Activated naive CD4-positive, alpha-beta T cell treated with anti-CD3 and anti-CD28 coated beads, Interleukin-2, amount 50 U/mL, for 72 hours (primary cell): ENCODE measurements around the gene TRABD. TPM values are rescaled to one million over a fixed set of nuclear protein-coding genes. Genes with fewer than 3 reads are reported as not detected.

Source experiments
- ATAC-seq, 2 donors: fragments of 150-1000 bp; cut with Tn5 transposase; 2 replicates each; pipeline ENCODE4 v1.10.0; 2021; ENCODE audit warnings: mild to moderate bottlenecking in 2 of 2, moderate library complexity in 2 of 2
- DNase-seq, 2 donors: peaks; one replicate each; pipeline ENCODE4 v3.0.0; 2021 to 2022; ENCODE audit warnings: low spot score in 2 of 2
- H3K27ac Mint-ChIP-seq, 2 donors: one replicate each; pipeline ENCODE4 v1.8.0; 2022; ENCODE audit warnings: mild to moderate bottlenecking in 2 of 2, mixed read lengths in 2 of 2
- H3K36me3 Mint-ChIP-seq, 2 donors: one replicate each; pipeline ENCODE4 v1.8.0; 2022; ENCODE audit warnings: mixed read lengths in 2 of 2
- H3K9me3 Mint-ChIP-seq, 2 donors: one replicate each; pipeline ENCODE4 v1.8.0; 2022; ENCODE audit warnings: mixed read lengths in 2 of 2
- total RNA-seq, 2 donors: library from RNA; stranded (reverse); gene quantifications; one replicate each; pipeline ENCODE4 v1.2.3, GENCODE V29; 2022

Gene TRABD
- total RNA-seq, 2 donors from 2014 or later, result 84.4 to 98.2 TPM

GRCh38 chr22:50169774-50170341 is 15.9 kb upstream of the TRABD start:
- DNase-seq (peak; percentile 55 to 83), ATAC-seq (peak; percentile 82 to 85)
- Mint-ChIP-seq H3K36me3 (no peaks in the 10 kb centered on the region), H3K27ac (no peak overlapping the region), H3K9me3 (no peaks in the 10 kb centered on the region)

- DNase-seq, result peak in 1 of 2 donors; percentile 58
- no peaks in the 10 kb centered on the region for H3K36me3 Mint-ChIP-seq
- peak within 1 kb of the TSS; percentile 14 to 44 for H3K27ac Mint-ChIP-seq
- peak in 1 of 2 donors; percentile 23 for ATAC-seq
- H3K9me3 Mint-ChIP-seq, result no peaks in the 10 kb centered on the region
Observed at GRCh38 chr22:50170453-50171318, 15.0 kb upstream of the TRABD start, which contains the start of gene PANX2. TSS of gene PANX2 (plus strand) at chr22:50170731. CDS start at chr22:50170731, 0 bp downstream.

- H3K27ac Mint-ChIP-seq, result peak overlapping the region; percentile 14 to 44
- DNase-seq, result peak in 1 of 2 donors; percentile 57
- no peaks in the 10 kb centered on the region for H3K36me3 Mint-ChIP-seq
- ATAC-seq, result no peak
- H3K9me3 Mint-ChIP-seq, result no peaks in the 10 kb centered on the region
Observed at GRCh38 chr22:50171319-50171964, 14.3 kb upstream of the TRABD start.

GRCh38 chr22:50171965-50172421 is 13.7 kb upstream of the TRABD start:
- no peaks in the 10 kb centered on the region for H3K9me3 Mint-ChIP-seq
- no peaks in the 10 kb centered on the region for H3K36me3 Mint-ChIP-seq
- DNase-seq (no peak), ATAC-seq (no peak)
- peak overlapping the region in 1 of 2 donors; percentile 16 for H3K27ac Mint-ChIP-seq

- ATAC-seq (no peak), DNase-seq (no peak)
- Mint-ChIP-seq H3K36me3 (no peaks in the 10 kb centered on the region), H3K27ac (no peak overlapping the region), H3K9me3 (no peaks in the 10 kb centered on the region)
Observed at GRCh38 chr22:50173311-50173982, 12.3 kb upstream of the TRABD start.

- ATAC-seq, result no peak
- no peaks in the 10 kb centered on the region for H3K36me3 Mint-ChIP-seq
- no peak for DNase-seq
- H3K27ac Mint-ChIP-seq, result no peak overlapping the region
- H3K9me3 Mint-ChIP-seq, result no peaks in the 10 kb centered on the region
Observed at GRCh38 chr22:50173983-50174355, 11.7 kb upstream of the TRABD start.

GRCh38 chr22:50174382-50175190 is 11.1 kb upstream of the TRABD start:
- no peaks in the 10 kb centered on the region for H3K36me3 Mint-ChIP-seq
- DNase-seq (no peak), ATAC-seq (no peak)
- no peaks in the 10 kb centered on the region for H3K9me3 Mint-ChIP-seq
- no peak overlapping the region for H3K27ac Mint-ChIP-seq

- Mint-ChIP-seq H3K36me3 (no peaks in the 10 kb centered on the region), H3K27ac (no peak overlapping the region), H3K9me3 (no peaks in the 10 kb centered on the region)
- ATAC-seq, result no peak
- DNase-seq, result no peak
Observed at GRCh38 chr22:50175191-50175461, 10.6 kb upstream of the TRABD start.

GRCh38 chr22:50175921-50176849 is 9.5 kb upstream of the TRABD start:
- DNase-seq (no peak), ATAC-seq (no peak)
- Mint-ChIP-seq H3K27ac (no peak overlapping the region), H3K9me3 (no peaks in the 10 kb centered on the region), H3K36me3 (no peaks in the 10 kb centered on the region)

- no peaks in the 10 kb centered on the region for H3K9me3 Mint-ChIP-seq
- no peaks in the 10 kb centered on the region for H3K36me3 Mint-ChIP-seq
- DNase-seq (no peak), ATAC-seq (no peak)
- H3K27ac Mint-ChIP-seq, result no peak overlapping the region
Observed at GRCh38 chr22:50176850-50177536, 8.7 kb upstream of the TRABD start.

- no peak overlapping the region for H3K27ac Mint-ChIP-seq
- ATAC-seq (no peak), DNase-seq (no peak)
- no peaks in the 10 kb centered on the region for H3K9me3 Mint-ChIP-seq
- H3K36me3 Mint-ChIP-seq, result no peaks in the 10 kb centered on the region
Observed at GRCh38 chr22:50177537-50178470, 7.9 kb upstream of the TRABD start.

- no peaks in the 10 kb centered on the region for H3K9me3 Mint-ChIP-seq
- no peaks in the 10 kb centered on the region for H3K36me3 Mint-ChIP-seq
- DNase-seq (no peak), ATAC-seq (no peak)
- no peak overlapping the region for H3K27ac Mint-ChIP-seq
Observed at GRCh38 chr22:50178471-50178864, 7.2 kb upstream of the TRABD start.

GRCh38 chr22:50178871-50179869 is 6.5 kb upstream of the TRABD start:
- ATAC-seq (no peak), DNase-seq (no peak)
- Mint-ChIP-seq H3K9me3 (no peaks in the 10 kb centered on the region), H3K36me3 (no peaks in the 10 kb centered on the region), H3K27ac (no peak overlapping the region)
